NOMO-1 (cell line): ENCODE data around the gene HSF2BP.
"Not testable (repeated sequence)": the region's sequence is repeated elsewhere in the genome, so short reads cannot be mapped to it uniquely, and the experiment has no call there.

ENCODE experiments used
- DNase-seq, 2 experiments: peaks; one replicate each; lab custom pipeline; 2025; ENCODE audit not compliant: unreplicated experiment in 2 of 2; lab: John Stamatoyannopoulos, UW

HSF2BP gene

GRCh38 chr21:43688906-43689305 is 29.6 kb upstream of the HSF2BP start:
- DNase-seq = no peak

- DNase-seq = no peak
Observed at GRCh38 chr21:43687566-43688399, 28.5 kb upstream of the HSF2BP start.

GRCh38 chr21:43686811-43687565 is 27.7 kb upstream of the HSF2BP start:
- DNase-seq = no peak

GRCh38 chr21:43684424-43684823 is 25.1 kb upstream of the HSF2BP start:
- no peak for DNase-seq

- DNase-seq = no peak
Observed at GRCh38 chr21:43681650-43682049, 22.4 kb upstream of the HSF2BP start.

GRCh38 chr21:43680421-43680820 is 21.1 kb upstream of the HSF2BP start:
- DNase-seq = not testable (repeated sequence)

- no peak for DNase-seq
Observed at GRCh38 chr21:43679951-43680350, 20.7 kb upstream of the HSF2BP start.

- DNase-seq = no peak
Observed at GRCh38 chr21:43676391-43676790, 17.1 kb upstream of the HSF2BP start.

GRCh38 chr21:43675871-43676270 is 16.6 kb upstream of the HSF2BP start:
- DNase-seq = no peak

GRCh38 chr21:43669828-43670605 is 10.7 kb upstream of the HSF2BP start:
- no peak for DNase-seq

- peak in 1 of 2 experiments; percentile 45 for DNase-seq
Observed at GRCh38 chr21:43667191-43667904, 8.1 kb upstream of the HSF2BP start.

- DNase-seq = no peak
Observed at GRCh38 chr21:43665879-43666278, 6.6 kb upstream of the HSF2BP start.

GRCh38 chr21:43664358-43664757 is 5.1 kb upstream of the HSF2BP start:
- DNase-seq = no peak

GRCh38 chr21:43663033-43663432 is 3.7 kb upstream of the HSF2BP start:
- no peak for DNase-seq

- no peak for DNase-seq
Observed at GRCh38 chr21:43662286-43662685, 3.0 kb upstream of the HSF2BP start.

GRCh38 chr21:43658769-43659135 is 536 bp downstream of the HSF2BP start:
- no peak for DNase-seq

GRCh38 chr21:43658088-43658741 is 1.1 kb downstream of the HSF2BP start:
- no peak for DNase-seq

- no peak for DNase-seq
Observed at GRCh38 chr21:43657355-43658087, 1.8 kb downstream of the HSF2BP start.

GRCh38 chr21:43654806-43655489 is 4.3 kb downstream of the HSF2BP start:
- no peak for DNase-seq
